ENCODE data around the gene OR8D1. TPM values are rescaled to one million over a fixed set of nuclear protein-coding genes. Genes with fewer than 3 reads are reported as not detected.

The OR8D1 gene
- total and polyA plus RNA-seq, 2 of the 8 experiments (the other 6 are each of a cell fraction or from before 2014, with no cell fraction given), result not detected

DNA sequence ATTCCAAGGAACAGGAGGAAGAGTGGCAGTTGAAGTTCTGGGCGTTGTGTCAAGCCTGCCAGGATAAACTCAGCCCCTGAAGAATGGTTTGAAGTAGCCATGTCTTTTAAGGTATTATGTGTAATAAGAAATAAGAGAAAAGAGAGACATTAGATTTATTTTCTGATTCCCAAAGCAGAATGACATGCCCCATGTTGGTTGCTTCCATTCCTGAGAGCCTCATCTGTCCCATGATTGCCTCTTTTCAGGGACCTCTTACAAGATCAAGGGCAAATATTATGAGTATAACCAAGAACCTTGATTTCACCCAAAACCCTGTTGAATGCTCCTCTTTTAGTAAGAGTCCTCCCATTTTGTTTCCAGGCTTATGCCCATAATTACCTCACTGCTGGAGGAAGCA lies 6.3 kb upstream of the OR8D1 start, which contains the start of gene OR8D2:
OR8D2 (minus strand) TSS at position 101 of the 400 bp plus-strand sequence; CDS start at position 101, 0 bp downstream.
- Histone ChIP-seq H4K8ac (ENCODE audit: extremely low read depth, insufficient read depth, low read length) (no peak within 1 kb of the TSS), H4K5ac (ENCODE audit: insufficient read length, low read depth, low read length) (no peak within 1 kb of the TSS), H3K4me3 (ENCODE audit: extremely low read depth in 1 of 4, insufficient read depth in 2 of 4, low read depth in 3 of 4, low read length in 4 of 4) (no peak within 1 kb of the TSS), H2AK5ac (ENCODE audit: low read depth, low read length) (no peak within 1 kb of the TSS), H3K4me2 (ENCODE audit: insufficient read depth in 1 of 2, low read depth in 2 of 2, low read length in 2 of 2) (no peak within 1 kb of the TSS), H3K9me3 (ENCODE audit: insufficient read depth in 2 of 2, low read depth in 1 of 2, low read length in 1 of 2) (no peaks in the 10 kb centered on the region; a peak in 1 of 4 replicates), H2AFZ (ENCODE audit: low read length) (no peak within 1 kb of the TSS), H2BK5ac (ENCODE audit: low read depth, low read length) (no peak within 1 kb of the TSS), H3K18ac (ENCODE audit: extremely low read depth, low read length) (no peak within 1 kb of the TSS), H3K9ac (replicated peaks in 1 of 4; ENCODE audit: extremely low read depth in 1 of 4, low read depth in 3 of 4, low read length in 3 of 4) (no peak within 1 kb of the TSS), H3K23me2 (ENCODE audit: low read depth, low read length) (no peaks in the 10 kb centered on the region; the same call in 1 of the 2 replicates), H2BK12ac (ENCODE audit: low read depth, low read length) (no peak within 1 kb of the TSS), H3K36me3 (ENCODE audit: control insufficient read depth in 2 of 4, insufficient read depth in 4 of 4, low read length in 3 of 4) (no peaks in the 10 kb centered on the region), H3K79me2 (ENCODE audit: control insufficient read depth in 1 of 2, insufficient read depth in 2 of 2, low read length in 2 of 2) (no peaks in the 10 kb centered on the region), H2BK15ac (ENCODE audit: low read length) (no peak within 1 kb of the TSS), H4K20me1 (replicated peaks in 1 of 2; ENCODE audit: control insufficient read depth in 1 of 2, insufficient read depth in 2 of 2, low read length in 2 of 2) (no peaks in the 10 kb centered on the region), H3K27me3 (replicated peaks in 1 of 4; ENCODE audit: control insufficient read depth in 3 of 4, extremely low read depth in 1 of 4, insufficient read depth in 3 of 4, low read length in 3 of 4) (no peaks in the 10 kb centered on the region), H2BK20ac (ENCODE audit: low read length) (no peak within 1 kb of the TSS), H3K14ac (ENCODE audit: insufficient read length) (no peak within 1 kb of the TSS), H3K23ac (ENCODE audit: insufficient read length) (no peak within 1 kb of the TSS), H3K79me1 (ENCODE audit: low read depth, low read length) (no peaks in the 10 kb centered on the region), H2BK120ac (replicated peaks; ENCODE audit: low read depth, low read length) (no peak within 1 kb of the TSS), H3K27ac (ENCODE audit: low read depth, low read length) (no peak within 1 kb of the TSS), H3K4me1 (replicated peaks in 1 of 4; ENCODE audit: control insufficient read depth in 3 of 4, insufficient read depth in 4 of 4, low read length in 3 of 4) (no peaks in the 10 kb centered on the region), H3K4ac (replicated peaks; ENCODE audit: insufficient read length, low read depth, low read length) (no peak within 1 kb of the TSS), H4K91ac (replicated peaks; ENCODE audit: insufficient read length, low read length) (no peak within 1 kb of the TSS), H3K56ac (replicated peaks; ENCODE audit: insufficient read length, low read depth, low read length) (no peak within 1 kb of the TSS)
- POLR2A ChIA-PET (ENCODE audit: partially characterized antibody), result no interaction called here
- DNase-seq (ENCODE audit: low read depth in 1 of 2, low spot score in 2 of 2), result no peak
- 95% methylated on average over 1 of the region's 1 CpG; no CpG with 5 or more reads in 1 of the 2 experiments for WGBS, 2 experiments (ENCODE audit: extremely low coverage in 1 of 2, insufficient coverage in 1 of 2, insufficient read length in 1 of 2, insufficient replicate concordance in 2 of 2, low coverage in 1 of 2, low lambda C conversion rate in 2 of 2, missing lambda C conversion rate in 1 of 2)
- TF ChIP-seq PHF8 (conservative IDR thresholded peaks at IDR 0.05; ENCODE audit: low read depth, low read length) (no peak), JUND (IDR thresholded peaks at IDR 0.05; ENCODE audit: low read length) (no peak), TAF1 (IDR thresholded peaks at IDR 0.05; ENCODE audit: low read depth, low read length) (no peak), SIX5 (IDR thresholded peaks at IDR 0.05; ENCODE audit: low read depth, low read length) (no peak)
- TF ChIP-seq, protein P1, sequence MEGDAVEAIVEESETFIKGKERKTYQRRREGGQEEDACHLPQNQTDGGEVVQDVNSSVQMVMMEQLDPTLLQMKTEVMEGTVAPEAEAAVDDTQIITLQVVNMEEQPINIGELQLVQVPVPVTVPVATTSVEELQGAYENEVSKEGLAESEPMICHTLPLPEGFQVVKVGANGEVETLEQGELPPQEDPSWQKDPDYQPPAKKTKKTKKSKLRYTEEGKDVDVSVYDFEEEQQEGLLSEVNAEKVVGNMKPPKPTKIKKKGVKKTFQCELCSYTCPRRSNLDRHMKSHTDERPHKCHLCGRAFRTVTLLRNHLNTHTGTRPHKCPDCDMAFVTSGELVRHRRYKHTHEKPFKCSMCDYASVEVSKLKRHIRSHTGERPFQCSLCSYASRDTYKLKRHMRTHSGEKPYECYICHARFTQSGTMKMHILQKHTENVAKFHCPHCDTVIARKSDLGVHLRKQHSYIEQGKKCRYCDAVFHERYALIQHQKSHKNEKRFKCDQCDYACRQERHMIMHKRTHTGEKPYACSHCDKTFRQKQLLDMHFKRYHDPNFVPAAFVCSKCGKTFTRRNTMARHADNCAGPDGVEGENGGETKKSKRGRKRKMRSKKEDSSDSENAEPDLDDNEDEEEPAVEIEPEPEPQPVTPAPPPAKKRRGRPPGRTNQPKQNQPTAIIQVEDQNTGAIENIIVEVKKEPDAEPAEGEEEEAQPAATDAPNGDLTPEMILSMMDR (IDR thresholded peaks at IDR 0.05; ENCODE audit: control extremely low read depth in 1 of 3, insufficient read depth in 1 of 3, low read depth in 1 of 3, low read length in 3 of 3), result no peak
- TF ChIP-seq, protein P2, sequence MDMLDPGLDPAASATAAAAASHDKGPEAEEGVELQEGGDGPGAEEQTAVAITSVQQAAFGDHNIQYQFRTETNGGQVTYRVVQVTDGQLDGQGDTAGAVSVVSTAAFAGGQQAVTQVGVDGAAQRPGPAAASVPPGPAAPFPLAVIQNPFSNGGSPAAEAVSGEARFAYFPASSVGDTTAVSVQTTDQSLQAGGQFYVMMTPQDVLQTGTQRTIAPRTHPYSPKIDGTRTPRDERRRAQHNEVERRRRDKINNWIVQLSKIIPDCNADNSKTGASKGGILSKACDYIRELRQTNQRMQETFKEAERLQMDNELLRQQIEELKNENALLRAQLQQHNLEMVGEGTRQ (IDR thresholded peaks at IDR 0.05; ENCODE audit: low read length), result no peak
- CTCF ChIA-PET (ENCODE audit: partially characterized antibody), result no interaction called here
- FAIRE-seq, result no peak
